Skeletal muscle satellite cell (primary cell): ENCODE results near the gene BCAN.
A peak's percentile ranks its signal among the peaks of the same experiment; 100 is the strongest.

ENCODE experiments used
- H3K27me3 ChIP-seq: 2 replicates; pipeline ENCODE4 v1.7.0; 2013; ENCODE audit warnings: low read length; ENCODE audit not compliant: control insufficient read depth, insufficient read depth
- H3K36me3 ChIP-seq: 2 replicates; pipeline ENCODE4 v1.7.0; 2013; ENCODE audit warnings: mild to moderate bottlenecking, control low read depth, low read length; ENCODE audit not compliant: insufficient read depth
- H3K4me1 ChIP-seq: 2 replicates; pipeline ENCODE4 v1.7.0; 2013; ENCODE audit warnings: low read length; ENCODE audit not compliant: control insufficient read depth, insufficient read depth
- H3K4me2 ChIP-seq: 2 replicates; pipeline ENCODE4 v1.7.0; 2013; ENCODE audit warnings: mild to moderate bottlenecking, low read length
- H3K4me3 ChIP-seq: 2 replicates; pipeline ENCODE4 v1.7.0; 2013; ENCODE audit warnings: low read length
- H3K9ac ChIP-seq: 2 replicates; pipeline ENCODE4 v1.7.0; 2013; ENCODE audit warnings: mild to moderate bottlenecking, low read depth, low read length, moderate library complexity
- H3K9me3 ChIP-seq: replicated peaks from 2 replicates; pipeline ENCODE4 v1.7.0; 2013; ENCODE audit warnings: mild to moderate bottlenecking, control low read depth, low read length

Gene BCAN

DNA sequence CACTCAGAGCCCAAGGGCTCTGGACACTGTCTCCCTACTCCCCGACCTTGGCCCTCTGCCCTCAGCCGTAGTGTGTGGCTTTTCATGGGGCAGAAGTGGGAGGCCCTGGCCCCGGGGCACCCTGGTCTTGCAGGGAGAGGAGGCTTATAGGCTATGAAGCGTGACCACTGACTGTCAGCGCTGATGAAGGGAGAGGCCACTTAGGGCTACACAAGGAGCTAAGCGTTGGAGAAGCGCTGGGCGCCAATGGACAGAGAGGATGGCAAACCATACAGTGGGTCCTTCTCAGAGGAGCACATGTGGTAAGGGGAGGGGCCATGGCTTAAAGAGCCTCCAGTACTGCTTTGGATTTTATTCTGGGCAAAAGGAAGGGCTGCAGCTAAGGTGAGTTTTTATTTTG is 55.6 kb downstream of the BCAN start:
- H3K27me3 ChIP-seq = peaks cover 24% of the 10 kb centered on the region
- no peaks in the 10 kb centered on the region for H3K9me3 ChIP-seq
- no peaks in the 10 kb centered on the region for H3K36me3 ChIP-seq
- H3K4me1 ChIP-seq = peaks cover 3% of the 10 kb centered on the region
- H3K4me2 ChIP-seq = no peak overlapping the region
- H3K9ac ChIP-seq = no peak overlapping the region
- H3K4me3 ChIP-seq = no peak overlapping the region

DNA sequence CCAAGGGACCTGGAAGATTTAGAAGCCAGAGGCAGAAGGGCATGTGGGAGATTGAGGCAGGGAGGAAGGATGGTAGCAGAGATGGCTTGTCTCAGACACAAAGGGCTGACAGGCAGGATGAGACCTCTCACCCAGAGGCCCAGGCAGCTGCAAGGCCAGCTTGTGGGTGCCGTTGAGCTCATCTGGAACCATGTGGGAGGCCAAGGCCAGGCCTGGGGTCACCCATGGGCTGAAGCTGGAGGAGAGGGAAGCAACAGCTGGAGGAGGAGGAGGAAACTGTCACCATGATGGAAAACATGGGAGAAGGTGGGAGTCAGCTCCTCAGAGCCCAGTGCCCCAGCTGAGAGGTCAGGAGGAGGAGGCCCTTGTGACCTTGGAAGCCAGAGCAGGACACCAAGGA is 57.1 kb downstream of the BCAN start:
- Histone ChIP-seq H3K9me3 (no peaks in the 10 kb centered on the region), H3K9ac (no peak overlapping the region), H3K4me2 (no peak overlapping the region), H3K27me3 (peaks cover 35% of the 10 kb centered on the region), H3K4me3 (no peak overlapping the region), H3K4me1 (no peaks in the 10 kb centered on the region), H3K36me3 (no peaks in the 10 kb centered on the region)

DNA sequence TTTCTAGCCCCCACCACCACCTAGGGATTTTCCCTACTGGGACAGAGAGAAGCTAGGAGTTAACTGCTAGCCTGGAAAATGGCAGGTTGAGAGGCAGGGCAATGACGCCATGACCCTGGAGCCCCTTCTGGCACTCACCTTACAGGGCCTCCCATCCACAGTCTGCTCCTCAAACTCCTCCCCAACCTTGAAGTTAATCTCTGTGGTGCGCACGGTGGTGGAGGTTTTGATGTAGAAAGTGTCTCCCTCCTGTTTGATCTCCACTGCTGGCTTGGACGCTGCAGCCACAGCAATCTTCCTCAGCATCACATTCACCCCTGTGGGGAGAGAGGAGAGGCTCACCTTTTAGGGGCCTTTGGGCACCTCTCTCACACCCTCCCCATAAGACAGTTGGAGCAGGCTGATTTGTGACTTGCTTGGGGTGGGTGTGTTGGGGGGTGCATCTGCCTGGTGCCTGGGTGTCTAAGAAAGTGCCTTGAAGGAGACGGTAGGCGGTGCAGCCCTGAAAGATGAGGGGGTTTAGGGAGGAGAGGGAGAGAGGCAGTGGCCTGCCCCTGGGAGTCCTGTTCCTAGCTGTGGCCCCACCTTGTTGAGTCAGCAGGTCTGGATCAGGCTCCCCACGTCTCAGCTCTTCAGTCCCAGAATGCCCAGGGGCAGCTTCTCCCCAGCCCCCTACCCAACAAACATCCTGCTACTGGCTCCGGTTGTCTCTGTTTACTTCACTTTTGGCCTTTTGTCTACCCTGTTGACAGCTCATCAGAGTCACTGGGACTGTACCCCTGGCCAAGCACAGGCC is 59.0 kb downstream of the BCAN start:
- H3K4me3 ChIP-seq = no peak overlapping the region
- no peaks in the 10 kb centered on the region for H3K36me3 ChIP-seq
- peaks cover 18% of the 10 kb centered on the region for H3K4me1 ChIP-seq
- H3K9me3 ChIP-seq = no peaks in the 10 kb centered on the region
- H3K9ac ChIP-seq = no peak overlapping the region
- H3K4me2 ChIP-seq = no peak overlapping the region
- H3K27me3 ChIP-seq = peaks cover 53% of the 10 kb centered on the region

DNA sequence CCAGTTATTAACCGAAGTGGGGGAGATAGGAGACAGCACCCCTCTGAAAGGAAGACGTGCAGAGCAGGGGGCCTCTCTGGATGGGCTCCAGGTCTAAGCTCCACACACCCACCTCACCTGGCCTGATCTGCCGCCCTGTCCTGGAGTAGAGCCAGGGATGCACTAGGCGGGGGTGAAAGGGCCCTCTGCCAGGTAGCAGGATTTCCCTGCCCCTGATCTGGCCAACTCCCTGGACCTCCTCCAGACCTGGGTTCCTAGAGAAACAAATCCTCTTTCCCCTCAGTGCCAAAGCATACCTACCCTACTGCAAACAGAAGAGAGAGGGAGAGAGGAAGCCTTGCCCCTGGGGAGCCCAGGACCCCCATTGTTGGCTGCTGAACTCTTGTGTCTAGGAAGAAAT is 61.4 kb downstream of the BCAN start:
- no peak overlapping the region for H3K9ac ChIP-seq
- H3K4me1 ChIP-seq = peaks cover 30% of the 10 kb centered on the region
- no peaks in the 10 kb centered on the region for H3K9me3 ChIP-seq
- no peak overlapping the region for H3K4me2 ChIP-seq
- H3K27me3 ChIP-seq = peaks cover 47% of the 10 kb centered on the region
- no peaks in the 10 kb centered on the region for H3K36me3 ChIP-seq
- H3K4me3 ChIP-seq = no peak overlapping the region

DNA sequence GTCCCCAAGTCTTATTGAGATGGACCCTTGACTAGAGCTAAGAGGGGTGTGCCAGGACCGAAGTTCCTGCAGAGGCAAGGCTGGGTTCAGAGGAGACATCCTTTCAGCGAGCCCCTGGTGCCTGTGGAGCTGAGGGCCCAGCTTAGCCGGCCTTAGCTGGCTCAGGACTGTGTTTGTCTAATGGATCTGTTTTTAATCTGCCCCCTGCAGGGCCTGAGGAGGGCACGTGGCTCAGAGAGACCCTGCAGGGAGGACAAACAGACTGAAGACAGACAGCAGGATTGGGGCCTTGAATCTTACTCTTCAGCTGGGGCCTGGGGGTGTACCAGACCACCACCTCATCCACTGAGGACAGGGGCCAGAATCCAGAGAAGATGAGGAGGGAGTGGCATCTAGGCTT is 61.8 kb downstream of the BCAN start:
- no peak overlapping the region for H3K4me3 ChIP-seq
- peaks cover 30% of the 10 kb centered on the region for H3K4me1 ChIP-seq
- no peaks in the 10 kb centered on the region for H3K9me3 ChIP-seq
- no peak overlapping the region for H3K9ac ChIP-seq
- H3K4me2 ChIP-seq = no peak overlapping the region
- H3K27me3 ChIP-seq = peaks cover 47% of the 10 kb centered on the region
- no peaks in the 10 kb centered on the region for H3K36me3 ChIP-seq

DNA sequence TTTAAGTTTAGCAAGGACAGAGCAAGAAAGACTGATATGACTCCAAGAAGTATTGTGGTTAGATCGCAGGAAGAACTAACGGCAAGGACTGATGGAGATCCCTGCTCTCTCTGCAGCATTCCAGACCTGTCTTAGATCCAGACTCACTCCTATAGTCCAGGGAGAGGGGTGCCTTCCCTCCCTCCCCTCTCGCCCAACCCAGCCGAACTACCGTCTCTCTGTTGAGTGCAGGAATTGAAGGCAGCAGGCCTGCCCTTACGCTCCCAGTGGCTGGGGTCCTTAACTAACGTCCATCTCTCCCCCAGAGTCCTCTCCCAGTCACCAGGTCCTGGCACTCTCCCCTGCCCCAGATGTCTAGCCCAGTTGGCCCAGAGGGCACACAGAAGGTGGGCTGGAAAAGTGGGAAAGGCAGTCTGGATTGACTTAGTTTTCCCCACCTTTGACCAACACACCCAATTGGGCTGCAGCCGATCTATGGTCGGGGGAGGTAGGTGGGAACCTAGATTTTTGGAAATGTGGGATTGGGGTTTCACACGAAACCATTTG is 62.3 kb downstream of the BCAN start:
- Histone ChIP-seq H3K4me1 (peaks cover 32% of the 10 kb centered on the region), H3K9ac (no peak overlapping the region), H3K9me3 (no peaks in the 10 kb centered on the region), H3K4me2 (peak overlapping the region; percentile 91), H3K27me3 (peaks cover 47% of the 10 kb centered on the region), H3K36me3 (no peaks in the 10 kb centered on the region), H3K4me3 (no peak overlapping the region)

DNA sequence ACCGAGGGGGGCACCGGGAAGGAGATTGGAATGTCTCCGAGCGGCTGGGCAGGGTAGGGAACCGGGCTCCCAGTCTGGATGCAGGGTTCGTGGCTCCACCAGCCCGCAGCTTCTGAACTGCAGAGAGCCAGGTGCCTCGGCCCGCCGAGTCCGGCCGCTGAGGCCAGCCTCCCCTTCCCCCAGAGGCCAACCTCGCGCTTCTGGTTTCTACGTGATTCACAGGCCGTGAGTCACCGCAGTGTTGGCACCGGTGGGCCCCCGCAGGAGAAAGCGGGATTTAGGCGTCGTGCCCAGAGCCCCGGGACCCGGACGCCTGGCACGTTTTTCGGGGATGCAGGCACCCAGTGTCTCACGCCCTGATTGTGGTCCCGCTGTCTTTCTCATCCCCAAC is 63.0 kb downstream of the BCAN start:
- no peaks in the 10 kb centered on the region for H3K9me3 ChIP-seq
- H3K36me3 ChIP-seq = no peaks in the 10 kb centered on the region
- H3K4me3 ChIP-seq = peak overlapping the region; percentile 64
- H3K27me3 ChIP-seq = peaks cover 47% of the 10 kb centered on the region
- peak overlapping the region; percentile 49 for H3K9ac ChIP-seq
- H3K4me2 ChIP-seq = peak overlapping the region; percentile 91
- peaks cover 39% of the 10 kb centered on the region for H3K4me1 ChIP-seq

DNA sequence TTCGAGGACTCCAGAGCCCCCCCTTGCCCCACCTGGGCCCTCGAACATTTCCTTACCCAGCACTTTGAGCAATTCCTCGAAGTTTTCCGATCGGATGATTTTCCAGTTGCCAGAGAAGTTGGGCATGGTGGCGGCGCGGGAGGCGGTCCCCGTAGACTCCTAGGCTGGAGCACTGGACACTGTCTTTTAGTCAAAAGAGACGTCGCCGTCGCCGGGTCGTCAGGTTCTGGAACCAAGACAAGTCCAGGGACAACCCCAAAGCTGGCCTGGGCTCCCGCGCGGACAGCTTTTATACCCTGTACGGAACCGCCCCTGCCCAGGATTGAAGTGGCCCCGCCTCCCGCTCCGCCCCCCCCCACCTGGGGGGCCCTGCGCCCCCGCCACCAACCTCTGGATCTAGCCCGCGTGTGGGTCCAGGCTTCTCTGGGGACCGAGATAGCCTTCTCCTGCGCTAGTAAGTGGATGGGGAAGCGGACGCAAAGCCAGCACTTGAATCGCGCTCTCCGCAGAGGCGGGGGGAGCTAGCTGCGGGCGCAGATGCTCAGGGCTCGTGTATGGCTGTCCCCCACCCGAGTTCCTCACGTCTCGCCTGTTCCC is 63.5 kb downstream of the BCAN start, which contains the start of gene CRABP2:
TSS of gene CRABP2 (minus strand) at position 263 of the 597 bp plus-strand sequence. CDS start at position 126, 137 bp downstream.
- Histone ChIP-seq H3K36me3 (no peaks in the 10 kb centered on the region), H3K27me3 (peaks cover 46% of the 10 kb centered on the region), H3K4me2 (peak within 1 kb of the TSS; percentile 91), H3K4me1 (peaks cover 43% of the 10 kb centered on the region), H3K4me3 (peak within 1 kb of the TSS; percentile 66), H3K9me3 (no peaks in the 10 kb centered on the region), H3K9ac (peak within 1 kb of the TSS; percentile 49)

DNA sequence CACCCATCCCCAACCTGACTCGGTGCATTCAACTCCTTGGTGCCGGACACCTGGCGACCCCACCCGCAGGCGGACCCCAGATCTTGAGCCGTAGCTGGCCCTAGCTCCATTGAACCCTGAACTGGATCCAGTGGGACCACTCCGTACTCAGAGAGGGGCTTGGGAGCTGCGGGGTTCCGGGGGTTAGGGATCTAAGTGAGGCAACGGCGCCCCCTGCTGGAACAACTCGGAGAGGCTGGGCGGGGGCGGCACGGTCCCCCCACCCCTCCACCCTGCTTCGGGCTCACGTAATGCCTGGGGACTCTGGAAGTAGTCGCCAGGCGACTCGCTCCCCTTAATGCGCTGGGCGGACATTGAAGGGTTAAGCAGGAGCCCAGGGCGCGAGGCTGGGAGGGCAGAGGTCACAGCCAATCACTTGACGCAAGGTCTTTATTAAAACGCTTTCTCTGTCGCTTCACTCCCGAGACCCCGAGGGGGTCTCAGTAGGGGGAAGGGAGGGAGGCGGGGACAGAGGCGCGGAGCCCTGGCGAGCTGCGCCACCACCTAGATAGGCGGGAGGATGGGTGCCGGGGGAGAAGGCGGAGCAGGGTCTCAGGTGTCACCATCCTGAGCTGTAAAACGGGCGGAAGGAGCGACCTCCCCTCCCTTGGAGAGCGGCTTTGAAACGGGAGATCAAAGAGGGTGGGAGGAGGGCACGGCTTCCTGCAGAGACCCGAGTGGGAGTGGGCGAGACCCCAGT is 64.2 kb downstream of the BCAN start:
- H3K9ac ChIP-seq = peak overlapping the region; percentile 33
- no peaks in the 10 kb centered on the region for H3K36me3 ChIP-seq
- H3K4me1 ChIP-seq = peaks cover 47% of the 10 kb centered on the region
- no peaks in the 10 kb centered on the region for H3K9me3 ChIP-seq
- peaks cover 42% of the 10 kb centered on the region for H3K27me3 ChIP-seq
- peak overlapping the region; percentile 66 for H3K4me3 ChIP-seq
- H3K4me2 ChIP-seq = peak overlapping the region; percentile 91

DNA sequence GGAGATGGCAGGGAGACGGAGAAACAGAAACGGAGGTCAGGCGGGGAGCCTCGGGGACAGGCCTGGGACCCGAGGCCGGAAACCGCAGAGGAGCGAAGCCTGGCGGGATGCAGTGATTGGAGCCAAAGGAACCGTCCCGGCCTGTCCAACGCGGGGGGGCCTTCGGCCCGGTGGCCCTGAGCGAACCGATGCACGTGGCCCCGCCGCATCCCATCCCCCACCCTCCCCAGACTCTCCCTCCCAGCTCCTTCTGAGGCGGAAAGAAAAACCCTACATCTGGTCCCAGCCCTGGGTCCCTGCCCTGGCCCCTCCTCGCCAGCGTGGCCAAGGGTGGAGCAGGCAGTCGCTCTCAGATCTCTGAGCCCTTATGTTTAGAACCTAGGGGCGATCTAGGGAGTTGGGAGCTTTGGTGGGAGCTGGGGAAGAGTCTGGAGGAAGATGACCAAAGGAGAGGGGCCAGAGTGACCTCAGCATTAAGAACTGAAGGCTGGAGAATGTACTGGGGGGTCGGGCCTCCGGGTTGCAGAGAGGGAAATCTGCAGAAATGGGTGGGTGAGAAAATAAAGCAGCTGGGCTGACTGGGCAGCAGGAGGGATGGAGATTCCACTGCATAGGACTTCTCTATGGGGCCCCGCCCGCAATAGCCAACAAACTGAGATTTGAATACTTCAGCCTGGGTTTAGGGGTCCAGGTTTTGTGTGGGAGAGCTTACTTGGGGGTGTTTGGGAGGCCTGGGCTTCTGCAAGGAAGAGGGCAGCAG is 64.9 kb downstream of the BCAN start:
- peak overlapping the region; percentile 66 for H3K4me3 ChIP-seq
- H3K9ac ChIP-seq = peak overlapping the region; percentile 33
- peaks cover 35% of the 10 kb centered on the region for H3K27me3 ChIP-seq
- H3K36me3 ChIP-seq = no peaks in the 10 kb centered on the region
- H3K4me2 ChIP-seq = peak overlapping the region; percentile 91
- peaks cover 47% of the 10 kb centered on the region for H3K4me1 ChIP-seq
- no peaks in the 10 kb centered on the region for H3K9me3 ChIP-seq
